HCT116 (cell line): ENCODE results near the gene ZNF784. TPM values are rescaled to one million over a fixed set of nuclear protein-coding genes. Genes with fewer than 3 reads are reported as not detected.

Experiments
- total RNA-seq: library from RNA; stranded (reverse); gene quantifications from one replicate; pipeline ENCODE4 v1.2.1, GENCODE V29; 2021; ENCODE audit not compliant: unreplicated experiment

ZNF784 gene
- total RNA-seq, 1 experiment from 2014 or later: 5.3 TPM

Other genes with a start within 250 kb of the ZNF784 start
- not detected for gene TMEM190, start 247.7 kb downstream of the ZNF784 start, total RNA-seq
- 21.0 TPM for gene TMEM238, start 240.3 kb downstream of the ZNF784 start, total RNA-seq
- 3,050 TPM for gene RPL28, start 238.6 kb downstream of the ZNF784 start, total RNA-seq
- 515 TPM for gene UBE2S, start 216.8 kb downstream of the ZNF784 start, total RNA-seq
- not detected for gene SHISA7, start 181.3 kb downstream of the ZNF784 start, total RNA-seq
- 56.8 TPM for gene ISOC2, start 162.9 kb downstream of the ZNF784 start, total RNA-seq
- gene C19orf85, start 159.8 kb downstream of the ZNF784 start, total RNA-seq: 0.34 TPM
- 14.9 TPM for gene ZNF628, start 147.9 kb downstream of the ZNF784 start, total RNA-seq
- 55.3 TPM for gene NAT14, start 139.4 kb downstream of the ZNF784 start, total RNA-seq
- gene SSC5D, start 136.1 kb downstream of the ZNF784 start, total RNA-seq: 1.5 TPM
- gene SBK2, start 87.4 kb downstream of the ZNF784 start, total RNA-seq: 0.30 TPM
- 1.2 TPM for gene SBK3, start 79.0 kb downstream of the ZNF784 start, total RNA-seq
- gene ZNF579, start 43.7 kb downstream of the ZNF784 start, total RNA-seq: 24.1 TPM
- 15.3 TPM for gene FIZ1, start 25.0 kb downstream of the ZNF784 start, total RNA-seq
- gene ZNF524, start 24.3 kb downstream of the ZNF784 start, total RNA-seq: 17.2 TPM
- gene ZNF865, start 18.9 kb downstream of the ZNF784 start, total RNA-seq: 16.2 TPM
- 36.7 TPM for gene ZNF580, start 16.4 kb upstream of the ZNF784 start, total RNA-seq
- gene ZNF581, start 19.1 kb upstream of the ZNF784 start, total RNA-seq: 44.4 TPM
- 1.0 TPM for gene CCDC106, start 23.6 kb upstream of the ZNF784 start, total RNA-seq
- gene U2AF2, start 30.5 kb upstream of the ZNF784 start, total RNA-seq: 259 TPM
- gene EPN1, start 50.7 kb upstream of the ZNF784 start, total RNA-seq: 122 TPM
- gene NLRP9, start 113.8 kb upstream of the ZNF784 start, total RNA-seq: not detected
- gene RFPL4A, start 134.5 kb upstream of the ZNF784 start, total RNA-seq: not detected
- gene RFPL4AL1, start 144.6 kb upstream of the ZNF784 start, total RNA-seq: not detected
- gene NLRP11, start 207.4 kb upstream of the ZNF784 start, total RNA-seq: 0.86 TPM
- gene NLRP4, start 212.0 kb upstream of the ZNF784 start, total RNA-seq: 0.52 TPM